GM12878 (cell line): Measurements from ENCODE around the gene ZNF57. TPM values are rescaled to one million over a fixed set of nuclear protein-coding genes. Genes with fewer than 3 reads are reported as not detected.

Source experiments
- ATAC-seq: fragments of 200-7000 bp; cut with Tn5 transposase; 3 replicates; pipeline ENCODE4 v1.9.1; 2020; ENCODE audit warnings: mild to moderate bottlenecking, moderate library complexity
- BruUV-seq: library from RNA; stranded (reverse); fragments of 400-500 nt; replicated peaks from 2 replicates; lab custom pipeline; 2021; lab: Mats Ljungman, UMichigan
- CTCF ChIA-PET: fragments of 300-600 bp; sonication (Branson Sonifier 250); formaldehyde crosslinking; extraction: SDS; loops from one replicate; lab custom pipeline; 2021; ENCODE audit warnings: inconsistent platforms; lab: Yijun Ruan, JAX
- POLR2A ChIA-PET: fragments of 350-600 bp; formaldehyde crosslinking; extraction: SDS; loops from one replicate; lab custom pipeline; 2021; ENCODE audit warnings: inconsistent platforms; lab: Charles Lee
- RAD21 ChIA-PET: fragments of 300-600 bp; sonication (Branson Sonifier 250); formaldehyde crosslinking; loops from one replicate; lab custom pipeline; 2023; ENCODE audit warnings: antibody characterized with exemption; ENCODE audit not compliant: unreplicated experiment; lab: Charles Lee
- SMC1A ChIA-PET: fragments of 300-600 bp; sonication (Branson Sonifier 250); formaldehyde crosslinking; loops from one replicate; lab custom pipeline; 2023; ENCODE audit not compliant: unreplicated experiment, uncharacterized antibody; lab: Charles Lee
- DNase-seq: peaks from one replicate; pipeline ENCODE4 v3.0.0-alpha.2; 2011; ENCODE audit warnings: low read depth, low spot score
- FAIRE-seq: peaks from 3 replicates; lab custom pipeline; 2011; peaks lifted over from hg19 to GRCh38; lab: Jason Lieb, UNC
- H2AFZ ChIP-seq: 2 replicates; pipeline ENCODE4 v1.6.0; 2011; ENCODE audit warnings: low read depth, low read length, control low read depth; ENCODE audit not compliant: control insufficient read depth
- H3K27ac ChIP-seq: 2 replicates; pipeline ENCODE4 v1.5.1; 2011; ENCODE audit warnings: control low read depth; ENCODE audit not compliant: control insufficient read depth, insufficient read depth
- H3K27me3 ChIP-seq, 2 experiments: replicated peaks in 1 of 2; 2 replicates each; pipeline versions ENCODE4 v1.6.0 to v1.6.1; 2011; ENCODE audit warnings: low read length in 1 of 2; ENCODE audit not compliant: control insufficient read depth in 2 of 2, insufficient read depth in 2 of 2
- H3K36me3 ChIP-seq, 2 experiments: 2 replicates each; pipeline ENCODE4 v1.5.1; 2011; ENCODE audit warnings: low read length in 1 of 2; ENCODE audit not compliant: control insufficient read depth in 2 of 2, insufficient read depth in 2 of 2
- H3K4me1 ChIP-seq: 2 replicates; pipeline ENCODE4 v1.6.1; 2011; ENCODE audit warnings: mild to moderate bottlenecking, low read length, moderate library complexity, mixed read lengths; ENCODE audit not compliant: control insufficient read depth, insufficient read depth
- H3K4me2 ChIP-seq: 2 replicates; pipeline ENCODE4 v1.6.0; 2011; ENCODE audit warnings: control low read depth; ENCODE audit not compliant: control insufficient read depth, insufficient read depth
- H3K4me3 ChIP-seq: fragments of 200-600 bp; sonication (generic); 2 replicates; pipeline ENCODE4 v1.5.1; 2016
- H3K79me2 ChIP-seq: 2 replicates; pipeline ENCODE4 v1.6.0; 2011; ENCODE audit warnings: low read length; ENCODE audit not compliant: control insufficient read depth, insufficient read depth
- H3K9ac ChIP-seq: 2 replicates; pipeline ENCODE4 v1.8.0; 2011; ENCODE audit warnings: low read length, control low read depth, mixed read lengths; ENCODE audit not compliant: control insufficient read depth, insufficient read depth
- H3K9me3 ChIP-seq: replicated peaks from 3 replicates; pipeline ENCODE4 v1.5.1; 2011; ENCODE audit warnings: mild to moderate bottlenecking, low read length; ENCODE audit not compliant: control insufficient read depth, insufficient read depth
- H4K20me1 ChIP-seq: 2 replicates; pipeline ENCODE4 v1.6.0; 2011; ENCODE audit not compliant: control insufficient read depth, insufficient read depth
- CREB1 ChIP-seq: IDR thresholded peaks from 2 replicates; pipeline ENCODE4 v1.6.1; 2012; ENCODE audit warnings: low read depth, mild to moderate bottlenecking, inconsistent platforms
- JUNB ChIP-seq: IDR thresholded peaks from 2 replicates; pipeline ENCODE4 v1.6.1; 2016; ENCODE audit warnings: antibody characterized with exemption, mild to moderate bottlenecking
- MYC ChIP-seq: IDR thresholded peaks from 2 replicates; pipeline ENCODE4 v1.6.1; 2011; ENCODE audit warnings: mild to moderate bottlenecking, low read length, moderate library complexity, inconsistent platforms; ENCODE audit not compliant: insufficient read depth, insufficient replicate concordance, insufficient read length, severe bottlenecking
- PAX8 ChIP-seq: fragments of 450-650 bp; IDR thresholded peaks from 2 replicates; pipeline ENCODE4 v1.6.1; 2017; ENCODE audit warnings: mild to moderate bottlenecking, moderate library complexity
- PML ChIP-seq: IDR thresholded peaks from 2 replicates; pipeline ENCODE4 v1.6.1; 2012; ENCODE audit warnings: low read length, inconsistent platforms
- SIN3A ChIP-seq: IDR thresholded peaks from 2 replicates; pipeline ENCODE4 v1.6.1; 2012; ENCODE audit warnings: low read depth, low read length, improper control_type of control experiment
- SP1 ChIP-seq: IDR thresholded peaks from one replicate; pipeline ENCODE4 v1.6.1; 2011; ENCODE audit warnings: low read depth, low read length
- WGBS: methylation state at CpG from one replicate; pipeline ENCODE4 v1.1.6; 2016; ENCODE audit warnings: low lambda C conversion rate; ENCODE audit not compliant: insufficient replicate concordance, insufficient coverage; ENCODE audit errors: missing lambda C conversion rate; 5-methylcytosine and 5-hydroxymethylcytosine counted together
- in situ Hi-C: fragments of 300-500 bp; cut with MboI; formaldehyde crosslinking; loops from 9 replicates; pipeline ENCODE4 v1.14.3; 2018; ENCODE audit warnings: mixed read lengths
- intact Hi-C: fragments of 100-400 bp; cut with micrococcal nuclease; formaldehyde crosslinking; loops from one replicate; pipeline ENCODE4 v1.14.2; 2022; ENCODE audit not compliant: unreplicated experiment
- polyA plus RNA-seq, 11 experiments: library from polyadenylated mRNA; depleted of rRNA in 4 of 11; unstranded in 6 of 11; stranded (reverse) in 5 of 11; fragments of >200 nt; fragmentation: Nextera tagmentation in 4 of 11; fragmentation: Illumina TruSeq in 1 of 11; extraction: Ambion mirVana in 4 of 11; extraction: Trizol in 1 of 11; gene quantifications; 1 replicate in 1 of 11; 2 replicates in 10 of 11; pipeline versions ENCODE4 v1.2.1 to v1.2.3, GENCODE V29; 2011 to 2016; ENCODE audit warnings: inconsistent platforms in 2 of 11, missing spikeins in 2 of 11, low read depth in 1 of 11
- total RNA-seq, 4 experiments: library from RNA; depleted of rRNA in 3 of 4; stranded (reverse); fragments of >200 nt in 3 of 4; fragmentation: Illumina TruSeq in 1 of 4; extraction: Trizol in 1 of 4; gene quantifications; 2 replicates each; pipeline versions ENCODE4 v1.2.1 to v1.2.3, GENCODE V29; 2013 to 2021
- TF ChIP-seq, protein P1 (sequence below): fragments of 450-650 bp; IDR thresholded peaks from 2 replicates; pipeline ENCODE4 v1.6.1; 2014; ENCODE audit warnings: mild to moderate bottlenecking
- TF ChIP-seq, protein P2 (sequence below): IDR thresholded peaks from 2 replicates; pipeline ENCODE4 v1.6.1; 2011; ENCODE audit warnings: low read depth, low read length, improper control_type of control experiment, borderline replicate concordance
- TF ChIP-seq, protein P3 (sequence below): IDR thresholded peaks from 2 replicates; pipeline ENCODE4 v1.6.1; 2012; ENCODE audit warnings: low read length, inconsistent platforms
- TF ChIP-seq, protein P4 (sequence below): IDR thresholded peaks from 2 replicates; pipeline ENCODE4 v1.6.1; 2012; ENCODE audit warnings: improper control_type of control experiment, low read depth, low read length; ENCODE audit not compliant: insufficient replicate concordance

ZNF57 gene
- total and polyA plus RNA-seq, 10 of the 15 experiments (the other 5 are each of a cell fraction or from before 2014, with no cell fraction given): 2.7 to 8.9 (median 5.8) TPM

DNA sequence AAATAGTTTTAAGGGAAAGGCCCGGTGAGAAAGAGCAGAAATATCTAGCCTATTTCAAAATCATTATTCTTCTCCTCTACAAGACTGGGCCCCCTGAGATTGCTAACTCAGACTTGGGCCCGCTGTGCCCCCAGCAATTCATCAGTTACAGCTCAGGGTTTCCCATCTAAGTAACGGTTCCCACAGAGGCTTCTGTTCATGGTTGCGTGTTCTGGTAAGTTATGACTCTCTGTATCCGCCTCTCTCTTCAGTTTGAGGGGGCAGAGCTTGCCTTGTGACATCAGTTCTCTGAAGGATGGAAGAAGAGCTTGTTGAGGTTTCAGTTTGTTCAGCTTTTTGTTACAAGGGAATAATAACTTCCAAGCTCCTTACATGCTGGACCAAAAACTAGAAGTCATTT, 11.6 kb downstream of the ZNF57 start:
- no peak overlapping the region for H3K27ac ChIP-seq
- ChIA-PET POLR2A (no interaction called here), RAD21 (no interaction called here), SMC1A (interaction anchor here (1.0 kb wide), 1 partner anchor 12 kb away, joined by 3 read pairs; no protein-coding TSS in a partner anchor), CTCF (interaction anchor here (1.4 kb wide), 1 partner anchor 25 kb away, joined by 4 read pairs; no protein-coding TSS in a partner anchor)
- H2AFZ ChIP-seq: no peak overlapping the region
- H3K9ac ChIP-seq: no peak overlapping the region
- no peaks in the 10 kb centered on the region for H3K27me3 ChIP-seq
- H3K4me2 ChIP-seq: no peak overlapping the region
- no peaks in the 10 kb centered on the region for H3K4me1 ChIP-seq
- FAIRE-seq: no peak
- in situ Hi-C loops (no loop called here), intact Hi-C loops (no loop called here)
- H3K79me2 ChIP-seq: no peaks in the 10 kb centered on the region; the same call in 1 of the 2 replicates
- H3K36me3 ChIP-seq: peaks cover 5 to 12% of the 10 kb centered on the region in 2 experiments
- H4K20me1 ChIP-seq: no peaks in the 10 kb centered on the region
- WGBS: 99% methylated on average over 5 of the region's 5 CpGs
- H3K9me3 ChIP-seq: peaks cover 28% of the 10 kb centered on the region
- DNase-seq: no peak
- no TSS peak for BruUV-seq
- no peak overlapping the region for H3K4me3 ChIP-seq
- no peak for ATAC-seq
- TF ChIP-seq SIN3A (no peak), MYC (no peak), JUNB (no peak), PML (no peak), PAX8 (no peak), SP1 (no peak), CREB1 (no peak)
- TF ChIP-seq, protein P1, sequence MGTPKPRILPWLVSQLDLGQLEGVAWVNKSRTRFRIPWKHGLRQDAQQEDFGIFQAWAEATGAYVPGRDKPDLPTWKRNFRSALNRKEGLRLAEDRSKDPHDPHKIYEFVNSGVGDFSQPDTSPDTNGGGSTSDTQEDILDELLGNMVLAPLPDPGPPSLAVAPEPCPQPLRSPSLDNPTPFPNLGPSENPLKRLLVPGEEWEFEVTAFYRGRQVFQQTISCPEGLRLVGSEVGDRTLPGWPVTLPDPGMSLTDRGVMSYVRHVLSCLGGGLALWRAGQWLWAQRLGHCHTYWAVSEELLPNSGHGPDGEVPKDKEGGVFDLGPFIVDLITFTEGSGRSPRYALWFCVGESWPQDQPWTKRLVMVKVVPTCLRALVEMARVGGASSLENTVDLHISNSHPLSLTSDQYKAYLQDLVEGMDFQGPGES: no peak
- TF ChIP-seq, protein P2, sequence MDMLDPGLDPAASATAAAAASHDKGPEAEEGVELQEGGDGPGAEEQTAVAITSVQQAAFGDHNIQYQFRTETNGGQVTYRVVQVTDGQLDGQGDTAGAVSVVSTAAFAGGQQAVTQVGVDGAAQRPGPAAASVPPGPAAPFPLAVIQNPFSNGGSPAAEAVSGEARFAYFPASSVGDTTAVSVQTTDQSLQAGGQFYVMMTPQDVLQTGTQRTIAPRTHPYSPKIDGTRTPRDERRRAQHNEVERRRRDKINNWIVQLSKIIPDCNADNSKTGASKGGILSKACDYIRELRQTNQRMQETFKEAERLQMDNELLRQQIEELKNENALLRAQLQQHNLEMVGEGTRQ: no peak
- TF ChIP-seq, protein P3, sequence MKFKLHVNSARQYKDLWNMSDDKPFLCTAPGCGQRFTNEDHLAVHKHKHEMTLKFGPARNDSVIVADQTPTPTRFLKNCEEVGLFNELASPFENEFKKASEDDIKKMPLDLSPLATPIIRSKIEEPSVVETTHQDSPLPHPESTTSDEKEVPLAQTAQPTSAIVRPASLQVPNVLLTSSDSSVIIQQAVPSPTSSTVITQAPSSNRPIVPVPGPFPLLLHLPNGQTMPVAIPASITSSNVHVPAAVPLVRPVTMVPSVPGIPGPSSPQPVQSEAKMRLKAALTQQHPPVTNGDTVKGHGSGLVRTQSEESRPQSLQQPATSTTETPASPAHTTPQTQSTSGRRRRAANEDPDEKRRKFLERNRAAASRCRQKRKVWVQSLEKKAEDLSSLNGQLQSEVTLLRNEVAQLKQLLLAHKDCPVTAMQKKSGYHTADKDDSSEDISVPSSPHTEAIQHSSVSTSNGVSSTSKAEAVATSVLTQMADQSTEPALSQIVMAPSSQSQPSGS: no peak
- TF ChIP-seq, protein P4, sequence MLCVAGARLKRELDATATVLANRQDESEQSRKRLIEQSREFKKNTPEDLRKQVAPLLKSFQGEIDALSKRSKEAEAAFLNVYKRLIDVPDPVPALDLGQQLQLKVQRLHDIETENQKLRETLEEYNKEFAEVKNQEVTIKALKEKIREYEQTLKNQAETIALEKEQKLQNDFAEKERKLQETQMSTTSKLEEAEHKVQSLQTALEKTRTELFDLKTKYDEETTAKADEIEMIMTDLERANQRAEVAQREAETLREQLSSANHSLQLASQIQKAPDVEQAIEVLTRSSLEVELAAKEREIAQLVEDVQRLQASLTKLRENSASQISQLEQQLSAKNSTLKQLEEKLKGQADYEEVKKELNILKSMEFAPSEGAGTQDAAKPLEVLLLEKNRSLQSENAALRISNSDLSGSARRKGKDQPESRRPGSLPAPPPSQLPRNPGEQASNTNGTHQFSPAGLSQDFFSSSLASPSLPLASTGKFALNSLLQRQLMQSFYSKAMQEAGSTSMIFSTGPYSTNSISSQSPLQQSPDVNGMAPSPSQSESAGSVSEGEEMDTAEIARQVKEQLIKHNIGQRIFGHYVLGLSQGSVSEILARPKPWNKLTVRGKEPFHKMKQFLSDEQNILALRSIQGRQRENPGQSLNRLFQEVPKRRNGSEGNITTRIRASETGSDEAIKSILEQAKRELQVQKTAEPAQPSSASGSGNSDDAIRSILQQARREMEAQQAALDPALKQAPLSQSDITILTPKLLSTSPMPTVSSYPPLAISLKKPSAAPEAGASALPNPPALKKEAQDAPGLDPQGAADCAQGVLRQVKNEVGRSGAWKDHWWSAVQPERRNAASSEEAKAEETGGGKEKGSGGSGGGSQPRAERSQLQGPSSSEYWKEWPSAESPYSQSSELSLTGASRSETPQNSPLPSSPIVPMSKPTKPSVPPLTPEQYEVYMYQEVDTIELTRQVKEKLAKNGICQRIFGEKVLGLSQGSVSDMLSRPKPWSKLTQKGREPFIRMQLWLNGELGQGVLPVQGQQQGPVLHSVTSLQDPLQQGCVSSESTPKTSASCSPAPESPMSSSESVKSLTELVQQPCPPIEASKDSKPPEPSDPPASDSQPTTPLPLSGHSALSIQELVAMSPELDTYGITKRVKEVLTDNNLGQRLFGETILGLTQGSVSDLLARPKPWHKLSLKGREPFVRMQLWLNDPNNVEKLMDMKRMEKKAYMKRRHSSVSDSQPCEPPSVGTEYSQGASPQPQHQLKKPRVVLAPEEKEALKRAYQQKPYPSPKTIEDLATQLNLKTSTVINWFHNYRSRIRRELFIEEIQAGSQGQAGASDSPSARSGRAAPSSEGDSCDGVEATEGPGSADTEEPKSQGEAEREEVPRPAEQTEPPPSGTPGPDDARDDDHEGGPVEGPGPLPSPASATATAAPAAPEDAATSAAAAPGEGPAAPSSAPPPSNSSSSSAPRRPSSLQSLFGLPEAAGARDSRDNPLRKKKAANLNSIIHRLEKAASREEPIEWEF: no peak
